HepG2 (cell line): ENCODE measurements around the gene C1orf50. TPM values are rescaled to one million over a fixed set of nuclear protein-coding genes. Genes with fewer than 3 reads are reported as not detected.
A peak's percentile ranks its signal among the peaks of the same experiment; 100 is the strongest.

ENCODE experiments used
- ATAC-seq: fragments of 200-7000 bp; cut with Tn5 transposase; 3 replicates; pipeline ENCODE4 v1.9.1; 2020; ENCODE audit warnings: mild to moderate bottlenecking, moderate library complexity
- BruUV-seq: library from RNA; stranded (reverse); fragments of 400-500 nt; replicated peaks from 2 replicates; lab custom pipeline; 2021; lab: Mats Ljungman, UMichigan
- CTCF ChIA-PET: fragments of 300-600 bp; formaldehyde crosslinking; extraction: SDS; loops from one replicate; lab custom pipeline; 2021; ENCODE audit warnings: low total read pairs, inconsistent platforms, low intra/inter-chr PET ratio; lab: Yijun Ruan, JAX
- POLR2A ChIA-PET: fragments of 350-600 bp; sonication (Branson Sonifier 250); formaldehyde crosslinking; loops from one replicate; lab custom pipeline; 2020; ENCODE audit warnings: antibody characterized with exemption, inconsistent platforms; lab: Yijun Ruan, JAX
- DNase-seq: peaks from one replicate; pipeline ENCODE4 v3.0.0-alpha.2; 2015; ENCODE audit warnings: low spot score
- FAIRE-seq: peaks from 3 replicates; lab custom pipeline; 2011; peaks lifted over from hg19 to GRCh38; lab: Jason Lieb, UNC
- H2AFZ ChIP-seq: one replicate; pipeline ENCODE4 v1.6.1; 2011; ENCODE audit warnings: low read length, inconsistent platforms
- H3K27ac ChIP-seq: fragments of 300-600 bp; 3 replicates; pipeline ENCODE4 v1.8.0; 2011; ENCODE audit warnings: mixed run types, mild to moderate bottlenecking, mixed read lengths, low read length, inconsistent platforms; ENCODE audit not compliant: insufficient read depth; ENCODE audit errors: extremely low read length
- H3K27me3 ChIP-seq, 2 experiments: fragments of 200-600 bp in 1 of 2; 2 replicates in 1 of 2; 3 replicates in 1 of 2; pipeline versions ENCODE4 v1.6.0 to v1.8.0; 2011; ENCODE audit warnings: low read length in 2 of 2, mild to moderate bottlenecking in 2 of 2, moderate library complexity in 2 of 2, inconsistent platforms in 1 of 2; ENCODE audit not compliant: insufficient read depth in 2 of 2, control insufficient read depth in 1 of 2
- H3K36me3 ChIP-seq, 2 experiments: fragments of 200-600 bp in 1 of 2; replicated peaks in 1 of 2; 2 replicates in 1 of 2; 3 replicates in 1 of 2; pipeline versions ENCODE4 v1.5.1 to v1.8.0; 2011; ENCODE audit warnings: low read length in 2 of 2, inconsistent platforms in 1 of 2; ENCODE audit not compliant: insufficient read depth in 2 of 2, control insufficient read depth in 1 of 2
- H3K4me1 ChIP-seq: 2 replicates; pipeline ENCODE4 v1.5.1; 2012; ENCODE audit warnings: low read length, inconsistent platforms; ENCODE audit not compliant: insufficient read depth
- H3K4me2 ChIP-seq: 2 replicates; pipeline ENCODE4 v1.6.0; 2011; ENCODE audit warnings: low read depth, low read length, inconsistent platforms
- H3K4me3 ChIP-seq, 3 experiments: fragments of 200-600 bp in 1 of 3; sonication (generic), shearing (Covaris generic) in 1 of 3; replicated peaks in 1 of 3; 2 replicates each; pipeline ENCODE4 v1.5.1; 2011 to 2016; ENCODE audit warnings: low read length in 3 of 3, inconsistent platforms in 2 of 3, low read depth in 2 of 3, mild to moderate bottlenecking in 2 of 3, control low read depth in 1 of 3, mixed read lengths in 1 of 3; ENCODE audit not compliant: insufficient read depth in 1 of 3
- H3K79me2 ChIP-seq: one replicate; pipeline ENCODE4 v1.6.1; 2011; ENCODE audit warnings: low read length, inconsistent platforms; ENCODE audit not compliant: insufficient read depth
- H3K9ac ChIP-seq: 2 replicates; pipeline ENCODE4 v1.6.0; 2011; ENCODE audit warnings: mild to moderate bottlenecking, low read depth, low read length, inconsistent platforms; ENCODE audit not compliant: insufficient read depth
- H3K9me3 ChIP-seq: 2 replicates; pipeline ENCODE4 v1.5.1; 2012; ENCODE audit warnings: mild to moderate bottlenecking, low read length
- H4K20me1 ChIP-seq: 2 replicates; pipeline ENCODE4 v1.6.0; 2011; ENCODE audit warnings: inconsistent platforms, mild to moderate bottlenecking, low read length, moderate library complexity; ENCODE audit not compliant: insufficient read depth
- ASH2L ChIP-seq: fragments of 300-600, 200-600 bp; sonication (generic); IDR thresholded peaks from 2 replicates; pipeline ENCODE4 v1.7.0; 2017; ENCODE audit warnings: low read depth, mild to moderate bottlenecking, moderate library complexity, mixed read lengths, low read length; ENCODE audit not compliant: insufficient read length
- DNMT1 ChIP-seq: sonication (generic); formaldehyde crosslinking; IDR thresholded peaks from 2 replicates; pipeline ENCODE4 v1.5.1; 2020; ENCODE audit warnings: mild to moderate bottlenecking, missing genetic modification reagents
- ELK4 ChIP-seq: sonication (generic); formaldehyde crosslinking; IDR thresholded peaks from 2 replicates; pipeline ENCODE4 v1.9.0; 2021; ENCODE audit warnings: missing genetic modification reagents, borderline replicate concordance
- LRRFIP1 ChIP-seq: sonication (generic); formaldehyde crosslinking; conservative IDR thresholded peaks from 2 replicates; pipeline ENCODE4 v1.4.0; 2020; ENCODE audit warnings: missing genetic modification reagents
- MYPOP ChIP-seq: sonication (generic); formaldehyde crosslinking; IDR thresholded peaks from 2 replicates; pipeline ENCODE4 v1.8.1; 2023; ENCODE audit warnings: mild to moderate bottlenecking, moderate library complexity, missing genetic modification reagents
- NONO ChIP-seq, 2 experiments: fragments of 450-650 bp in 1 of 2; sonication (generic) in 1 of 2; formaldehyde crosslinking in 1 of 2; IDR thresholded peaks in 1 of 2; conservative IDR thresholded peaks in 1 of 2; 2 replicates each; pipeline versions ENCODE4 v1.6.1 to v1.8.0; 2017 to 2022; ENCODE audit warnings: mild to moderate bottlenecking in 1 of 2, missing genetic modification reagents in 1 of 2, moderate library complexity in 1 of 2
- NPAS2 ChIP-seq: sonication (generic); formaldehyde crosslinking; IDR thresholded peaks from 2 replicates; pipeline ENCODE4 v1.8.0; 2022; ENCODE audit warnings: mild to moderate bottlenecking, missing genetic modification reagents, borderline replicate concordance
- NR0B2 ChIP-seq: sonication (generic); formaldehyde crosslinking; IDR thresholded peaks from 2 replicates; pipeline ENCODE4 v1.4.0; 2020; ENCODE audit warnings: mild to moderate bottlenecking, missing genetic modification reagents
- PTBP1 ChIP-seq: fragments of 200-400 bp; formaldehyde crosslinking; IDR thresholded peaks from 2 replicates; pipeline ENCODE4 v1.6.1; 2018; ENCODE audit warnings: low read length, low read depth; ENCODE audit not compliant: poor library complexity, severe bottlenecking
- SIN3A ChIP-seq: IDR thresholded peaks from 2 replicates; pipeline ENCODE4 v1.6.1; 2011; ENCODE audit warnings: low read depth, mild to moderate bottlenecking, control low read depth, low read length, borderline replicate concordance
- SNAI1 ChIP-seq: sonication (generic); formaldehyde crosslinking; IDR thresholded peaks from 2 replicates; pipeline ENCODE4 v1.5.0; 2020; ENCODE audit warnings: mild to moderate bottlenecking, missing genetic modification reagents, borderline replicate concordance
- TBP ChIP-seq: sonication (generic); formaldehyde crosslinking; IDR thresholded peaks from 2 replicates; pipeline ENCODE4 v1.5.0; 2020; ENCODE audit warnings: missing genetic modification reagents
- ZBTB42 ChIP-seq: sonication (generic); formaldehyde crosslinking; IDR thresholded peaks from 2 replicates; pipeline ENCODE4 v1.5.0; 2020; ENCODE audit warnings: mild to moderate bottlenecking, missing genetic modification reagents
- ZNF414 ChIP-seq: sonication (generic); formaldehyde crosslinking; IDR thresholded peaks from 2 replicates; pipeline ENCODE4 v1.5.0; 2020; ENCODE audit warnings: missing genetic modification reagents
- ZNF558 ChIP-seq: sonication (generic); formaldehyde crosslinking; IDR thresholded peaks from 2 replicates; pipeline ENCODE4 v1.9.0; 2022; ENCODE audit warnings: mild to moderate bottlenecking, missing genetic modification reagents, borderline replicate concordance
- ZNF777 ChIP-seq: sonication (generic); formaldehyde crosslinking; IDR thresholded peaks from 2 replicates; pipeline ENCODE4 v1.4.0; 2020; ENCODE audit warnings: missing genetic modification reagents
- WGBS: methylation state at CpG from one replicate; pipeline ENCODE4 v1.1.6; 2017; ENCODE audit warnings: low lambda C conversion rate; 5-methylcytosine and 5-hydroxymethylcytosine counted together
- in situ Hi-C: cut with HindIII; loops from 2 replicates; pipeline ENCODE4 v1.10.0; 2017; ENCODE audit warnings: low pct_unique_long_range_greater_than_20kb; ENCODE audit not compliant: extremely low pct_ligation_motif_present
- intact Hi-C: fragments of 100-400 bp; cut with micrococcal nuclease; formaldehyde crosslinking; loops from one replicate; pipeline ENCODE4 v1.10.0; 2022; ENCODE audit not compliant: unreplicated experiment
- polyA plus RNA-seq, 8 experiments: library from polyadenylated mRNA; depleted of rRNA in 3 of 8; stranded (reverse) in 7 of 8; unstranded in 1 of 8; fragments of >200 nt; fragmentation: Illumina TruSeq in 4 of 8; extraction: Trizol in 4 of 8; gene quantifications; 2 replicates each; pipeline versions ENCODE4 v1.2.1 to v1.2.3, GENCODE V29; 2011 to 2016; ENCODE audit warnings: low read depth in 4 of 8, missing spikeins in 1 of 8, mixed read lengths in 1 of 8; ENCODE audit not compliant: insufficient read depth in 1 of 8
- total RNA-seq, 5 experiments: library from RNA; depleted of rRNA; stranded (reverse); fragments of >200 nt; fragmentation: Illumina TruSeq; extraction: Trizol; gene quantifications; 2 replicates each; pipeline ENCODE4 v1.2.3, GENCODE V29; 2016; ENCODE audit warnings: low read depth in 1 of 5

C1orf50 gene
- total and polyA plus RNA-seq, 2 of the 13 experiments (the other 11 are each of a cell fraction or from before 2014, with no cell fraction given) = 4.3 to 4.8 TPM

- ATAC-seq (no peak; the same call in 2 of the 3 replicates), FAIRE-seq (no peak), DNase-seq (peak; percentile 6)
- 5% methylated on average over 11 of the region's 13 CpGs for WGBS
- H2AFZ ChIP-seq = peak overlapping the region; percentile 94
- no peaks in the 10 kb centered on the region for H4K20me1 ChIP-seq
- POLR2A ChIA-PET = interaction anchor here (0.7 to 3.1 kb wide), 3 partner anchors 9 to 51 kb away, joined by 3 to 37 read pairs (median 25); partner anchors contain the start of genes C1orf50, P3H1 and ZNF691
- in situ Hi-C loops (no loop called here), intact Hi-C loops (loop anchor here (5.0 kb wide), 1 partner anchor 50 kb away; the partner anchor contains the start of genes C1orf50 and P3H1)
- H3K4me3 ChIP-seq = peak overlapping the region; percentile 61 to 87 (median 84)
- H3K4me1 ChIP-seq = peaks cover 38% of the 10 kb centered on the region
- no peaks in the 10 kb centered on the region for H3K9me3 ChIP-seq
- no TSS peak for BruUV-seq
- H3K9ac ChIP-seq = peak overlapping the region; percentile 93
- H3K79me2 ChIP-seq = peaks cover 7% of the 10 kb centered on the region
- peak overlapping the region; percentile 73 for H3K4me2 ChIP-seq
- peaks cover 0 to 1% of the 10 kb centered on the region in 2 experiments; a peak in 1 of 5 replicates for H3K36me3 ChIP-seq
- peak overlapping the region; percentile 100 for H3K27ac ChIP-seq
- H3K27me3 ChIP-seq = no peaks in the 10 kb centered on the region; a peak in 1 of 5 replicates
- CTCF ChIA-PET = no interaction called here
- TF ChIP-seq DNMT1 (CRISPR knock-in tag) (no peak), NONO (IDR thresholded peaks at IDR 0.05) (no peak), NONO (CRISPR knock-in tag; conservative IDR thresholded peaks at IDR 0.05) (0 out of 2 replicates have a peak, but pooled peaks have one; percentile 12), SIN3A (no peak), ZNF414 (CRISPR knock-in tag) (no peak), NPAS2 (CRISPR knock-in tag) (no peak), ZBTB42 (CRISPR knock-in tag) (no peak), TBP (CRISPR knock-in tag) (no peak), ZNF558 (CRISPR knock-in tag) (no peak), NR0B2 (no peak), ELK4 (CRISPR knock-in tag) (no peak), SNAI1 (no peak), MYPOP (CRISPR knock-in tag) (no peak), ZNF777 (CRISPR knock-in tag) (no peak), ASH2L (peak; percentile 5), LRRFIP1 (no peak), PTBP1 (no peak)
Observed at GRCh38 chr1:42817440-42817767, 50.4 kb downstream of the C1orf50 start.
